Measurements from ENCODE around the gene PRKCB.
"Not testable (repeated sequence)": the region's sequence is repeated elsewhere in the genome, so short reads cannot be mapped to it uniquely, and the experiment has no call there.

PRKCB gene

DNA sequence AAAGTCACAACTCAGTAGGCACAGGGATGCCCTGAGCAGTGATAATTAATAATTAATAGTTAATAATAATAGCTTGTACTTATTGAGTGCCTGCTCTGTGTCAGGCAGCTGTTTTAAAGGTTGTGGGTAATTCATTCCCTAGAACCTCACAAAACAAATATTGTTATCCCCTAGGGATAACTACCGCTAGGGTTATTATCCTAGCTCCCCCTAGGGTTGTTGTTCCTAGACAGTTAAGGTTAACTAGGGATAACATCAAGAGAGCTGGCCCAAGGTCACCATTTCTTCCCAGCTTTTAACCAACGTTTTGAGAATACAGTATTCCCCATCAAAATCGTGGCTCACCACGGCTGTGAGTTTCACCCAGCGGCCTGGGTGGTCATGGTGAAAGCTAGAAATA is 180.1 kb downstream of the PRKCB start:
- no peak for TF ChIP-seq Cebpa-rat (IDR thresholded peaks at IDR 0.05)
- H3K4me2 ChIP-seq: peak overlapping the region; percentile 84
- no peaks in the 10 kb centered on the region for H3K27me3 ChIP-seq
- no peak overlapping the region for H3K27ac ChIP-seq
- H3K9me3 ChIP-seq: no peaks in the 10 kb centered on the region
- no peak overlapping the region for H3K4me3 ChIP-seq
- H4K20me1 ChIP-seq: no peaks in the 10 kb centered on the region
- H3K36me3 ChIP-seq: no peaks in the 10 kb centered on the region
- peaks cover 53% of the 10 kb centered on the region for H3K4me1 ChIP-seq
- no peak overlapping the region for H3K9ac ChIP-seq

- no peaks in the 10 kb centered on the region for H4K20me1 ChIP-seq
- no peaks in the 10 kb centered on the region for H3K36me3 ChIP-seq
- no peak overlapping the region for H3K4me3 ChIP-seq
- no peak for TF ChIP-seq Cebpa-rat (IDR thresholded peaks at IDR 0.05)
- peaks cover 58% of the 10 kb centered on the region for H3K4me1 ChIP-seq
- no peak overlapping the region for H3K27ac ChIP-seq
- H3K4me2 ChIP-seq: no peak overlapping the region
- no peaks in the 10 kb centered on the region for H3K27me3 ChIP-seq
- H3K9me3 ChIP-seq: 0 out of 2 replicates have a peak, but pooled peaks cover 5% of the 10 kb centered on the region
- no peak overlapping the region for H3K9ac ChIP-seq
Observed at GRCh38 chr16:24018485-24018884, 182.7 kb downstream of the PRKCB start.

- Histone ChIP-seq H3K27ac (no peak overlapping the region), H3K9me3 (0 out of 2 replicates have a peak, but pooled peaks cover 5% of the 10 kb centered on the region), H4K20me1 (no peaks in the 10 kb centered on the region), H3K4me2 (no peak overlapping the region), H3K36me3 (no peaks in the 10 kb centered on the region), H3K9ac (no peak overlapping the region), H3K4me3 (no peak overlapping the region), H3K27me3 (no peaks in the 10 kb centered on the region), H3K4me1 (peaks cover 30% of the 10 kb centered on the region)
- TF ChIP-seq Cebpa-rat (IDR thresholded peaks at IDR 0.05): no peak
Observed at GRCh38 chr16:24022797-24023196, 187.0 kb downstream of the PRKCB start.

DNA sequence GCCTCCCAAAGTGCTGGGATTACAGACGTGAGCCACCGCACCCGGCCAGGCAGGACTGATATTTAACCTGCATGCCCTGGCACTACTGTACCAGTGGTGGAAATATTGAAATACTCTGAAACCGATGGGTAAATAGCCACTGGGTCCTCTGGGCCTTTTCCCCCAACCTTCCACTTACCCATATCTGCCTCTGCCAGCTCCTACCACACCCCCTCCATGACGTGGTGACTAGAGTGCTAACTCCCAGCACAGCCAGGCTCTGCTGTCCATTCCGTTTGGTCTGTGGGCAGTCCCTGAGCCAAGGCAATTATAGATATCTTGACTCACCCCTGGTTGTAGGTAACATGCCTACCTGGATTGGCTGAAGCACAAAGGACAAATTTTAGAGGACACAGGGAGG is 187.8 kb downstream of the PRKCB start:
- no peak overlapping the region for H3K4me2 ChIP-seq
- H3K9ac ChIP-seq: no peak overlapping the region
- H3K9me3 ChIP-seq: 0 out of 2 replicates have a peak, but pooled peaks cover 5% of the 10 kb centered on the region
- no peaks in the 10 kb centered on the region for H3K36me3 ChIP-seq
- no peak overlapping the region for H3K27ac ChIP-seq
- H4K20me1 ChIP-seq: no peaks in the 10 kb centered on the region
- H3K27me3 ChIP-seq: no peaks in the 10 kb centered on the region
- peaks cover 30% of the 10 kb centered on the region for H3K4me1 ChIP-seq
- H3K4me3 ChIP-seq: no peak overlapping the region
- no peak for TF ChIP-seq Cebpa-rat (IDR thresholded peaks at IDR 0.05)

- H3K9ac ChIP-seq: no peak overlapping the region
- no peak for TF ChIP-seq Cebpa-rat (IDR thresholded peaks at IDR 0.05)
Observed at GRCh38 chr16:24024971-24025370, 189.2 kb downstream of the PRKCB start.

GRCh38 chr16:24027466-24027865 is 191.7 kb downstream of the PRKCB start:
- Histone ChIP-seq H3K4me2 (no peak overlapping the region), H3K27ac (no peak overlapping the region), H3K36me3 (no peaks in the 10 kb centered on the region; the same call in 1 of the 2 replicates), H3K9ac (no peak overlapping the region), H3K27me3 (no peaks in the 10 kb centered on the region), H4K20me1 (no peaks in the 10 kb centered on the region), H3K9me3 (no peaks in the 10 kb centered on the region), H3K4me1 (peaks cover 18% of the 10 kb centered on the region), H3K4me3 (no peak overlapping the region)
- TF ChIP-seq Cebpa-rat (IDR thresholded peaks at IDR 0.05): no peak

More at GRCh38 chr16:24024971-24025370, 189.2 kb downstream of the PRKCB start:
- H3K4me3 ChIP-seq: no peak overlapping the region
- H3K4me1 ChIP-seq: peaks cover 30% of the 10 kb centered on the region
- 0 out of 2 replicates have a peak, but pooled peaks cover 5% of the 10 kb centered on the region for H3K9me3 ChIP-seq
- H3K36me3 ChIP-seq: no peaks in the 10 kb centered on the region
- H4K20me1 ChIP-seq: no peaks in the 10 kb centered on the region
- no peaks in the 10 kb centered on the region for H3K27me3 ChIP-seq
- no peak overlapping the region for H3K27ac ChIP-seq
- H3K4me2 ChIP-seq: 0 out of 2 replicates have a peak overlapping the region, but pooled peaks have one; percentile 12

DNA sequence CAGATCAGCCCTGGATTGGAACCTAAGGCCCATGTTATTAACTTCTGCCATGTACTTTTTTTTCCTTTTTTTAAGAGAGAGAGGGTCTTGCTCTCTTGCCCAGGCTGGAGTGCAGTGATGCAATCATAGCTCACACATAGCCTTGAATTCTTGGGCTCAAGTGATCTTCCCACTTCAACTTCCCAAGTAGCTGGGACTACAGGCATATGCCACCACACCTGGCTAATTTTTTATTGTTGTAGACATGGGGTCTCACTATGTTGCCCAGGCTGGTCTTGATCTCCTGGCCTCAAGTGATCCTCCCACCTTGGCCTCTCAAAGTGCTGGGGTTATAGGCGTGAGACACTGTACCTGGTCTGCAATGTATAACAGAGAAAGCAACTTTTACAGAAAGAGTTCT is 194.1 kb downstream of the PRKCB start:
- H3K27ac ChIP-seq, H3K36me3 ChIP-seq, H3K27me3 ChIP-seq, H3K9ac ChIP-seq, H3K4me3 ChIP-seq, H4K20me1 ChIP-seq, H3K4me2 ChIP-seq, H3K9me3 ChIP-seq: not testable (repeated sequence)
- H3K4me1 ChIP-seq: peaks cover 15% of the 10 kb centered on the region

- no peaks in the 10 kb centered on the region for H3K27me3 ChIP-seq
Observed at GRCh38 chr16:24035127-24035842, 199.5 kb downstream of the PRKCB start.

DNA sequence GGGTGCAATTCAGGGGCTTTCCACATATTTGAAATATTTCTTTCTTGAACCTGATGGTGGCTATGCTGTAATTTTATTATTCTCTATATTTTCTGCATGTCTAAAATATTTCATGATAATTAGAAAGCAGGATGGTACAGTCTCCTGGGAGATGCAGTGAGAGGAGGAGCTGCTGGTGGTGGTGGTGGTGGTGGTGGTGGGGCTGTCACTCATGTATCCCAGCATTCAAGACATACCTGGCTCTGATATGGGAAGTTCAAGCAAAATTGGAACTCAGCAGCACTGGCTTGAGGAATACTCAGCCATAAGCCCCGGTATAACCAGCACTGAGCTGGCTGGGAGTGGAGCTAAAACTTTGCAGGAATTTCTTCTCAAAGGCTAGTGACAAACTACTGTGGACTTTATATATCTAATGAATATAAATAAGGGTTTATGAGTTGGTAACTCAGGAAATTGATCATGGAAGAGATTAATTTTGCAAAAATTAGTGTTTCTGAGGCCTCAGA is 200.3 kb downstream of the PRKCB start:
- no peaks in the 10 kb centered on the region for H3K9me3 ChIP-seq
- no peaks in the 10 kb centered on the region; the same call in 1 of the 2 replicates for H3K36me3 ChIP-seq
- H4K20me1 ChIP-seq: no peaks in the 10 kb centered on the region
- H3K27ac ChIP-seq: no peak overlapping the region
- no peak overlapping the region for H3K4me3 ChIP-seq
- H3K9ac ChIP-seq: no peak overlapping the region
- H3K4me1 ChIP-seq: peaks cover 32% of the 10 kb centered on the region
- peak overlapping the region; percentile 68; the same call in 1 of the 2 replicates for H3K4me2 ChIP-seq
- no peak for TF ChIP-seq Cebpa-rat (IDR thresholded peaks at IDR 0.05)
- no peaks in the 10 kb centered on the region for H3K27me3 ChIP-seq

More at GRCh38 chr16:24035127-24035842, 199.5 kb downstream of the PRKCB start:
- peak overlapping the region; percentile 68 for H3K4me2 ChIP-seq
- no peak for TF ChIP-seq Cebpa-rat (IDR thresholded peaks at IDR 0.05)
- no peaks in the 10 kb centered on the region for H4K20me1 ChIP-seq
- no peaks in the 10 kb centered on the region for H3K9me3 ChIP-seq
- H3K4me3 ChIP-seq: no peak overlapping the region
- H3K9ac ChIP-seq: no peak overlapping the region
- H3K4me1 ChIP-seq: peaks cover 32% of the 10 kb centered on the region
- H3K36me3 ChIP-seq: no peaks in the 10 kb centered on the region; the same call in 1 of the 2 replicates
- no peak overlapping the region for H3K27ac ChIP-seq

GRCh38 chr16:24036614-24037013 is 200.8 kb downstream of the PRKCB start:
- Histone ChIP-seq H4K20me1 (no peaks in the 10 kb centered on the region), H3K36me3 (no peaks in the 10 kb centered on the region; the same call in 1 of the 2 replicates), H3K4me3 (no peak overlapping the region), H3K27ac (no peak overlapping the region), H3K9me3 (no peaks in the 10 kb centered on the region), H3K9ac (no peak overlapping the region), H3K27me3 (no peaks in the 10 kb centered on the region), H3K4me2 (no peak overlapping the region), H3K4me1 (peaks cover 32% of the 10 kb centered on the region)
- no peak for TF ChIP-seq Cebpa-rat (IDR thresholded peaks at IDR 0.05)

All from BLaER1 (cell line).